Activated CD8-positive, alpha-beta T cell treated with anti-CD3 and anti-CD28 coated beads for 36 hours (primary cell): ENCODE measurements around the gene SPATA20. TPM values are rescaled to one million over a fixed set of nuclear protein-coding genes. Genes with fewer than 3 reads are reported as not detected.
A peak's percentile ranks its signal among the peaks of the same experiment; 100 is the strongest.

Experiments used
- ATAC-seq: fragments of 200-7000 bp; cut with Tn5 transposase; one replicate; pipeline ENCODE4 v1.10.0; 2021; ENCODE audit warnings: mild to moderate bottlenecking, moderate library complexity
- CTCF ChIA-PET: fragments of 350-600 bp; sonication (Branson Sonifier 250); formaldehyde crosslinking; loops from one replicate; lab custom pipeline; 2021; ENCODE audit warnings: antibody characterized with exemption; lab: Charles Lee
- POLR2A ChIA-PET: fragments of 350-600 bp; sonication (Branson Sonifier 250); formaldehyde crosslinking; loops from one replicate; lab custom pipeline; 2021; ENCODE audit warnings: antibody characterized with exemption; lab: Charles Lee
- DNase-seq: peaks from one replicate; pipeline ENCODE4 v3.0.0-alpha.2; 2020
- H3K27ac Mint-ChIP-seq: one replicate; pipeline ENCODE4 v1.8.0; 2021; ENCODE audit warnings: mild to moderate bottlenecking, mixed read lengths
- H3K27me3 Mint-ChIP-seq: one replicate; pipeline ENCODE4 v1.8.0; 2021; ENCODE audit warnings: mixed read lengths
- H3K36me3 Mint-ChIP-seq: one replicate; pipeline ENCODE4 v1.8.0; 2021; ENCODE audit warnings: low read depth, mixed read lengths
- H3K4me1 Mint-ChIP-seq: one replicate; pipeline ENCODE4 v1.8.0; 2021; ENCODE audit warnings: low read depth, mixed read lengths
- H3K4me3 Mint-ChIP-seq: one replicate; pipeline ENCODE4 v1.8.0; 2021; ENCODE audit warnings: mild to moderate bottlenecking, moderate library complexity, mixed read lengths
- H3K9me3 Mint-ChIP-seq: one replicate; pipeline ENCODE4 v1.8.0; 2021; ENCODE audit warnings: mixed read lengths
- CTCF ChIP-seq: fragments of 200-600 bp; IDR thresholded peaks from one replicate; pipeline ENCODE4 v1.8.0; 2022; ENCODE audit warnings: antibody characterized with exemption, mild to moderate bottlenecking
- intact Hi-C: fragments of 100-400 bp; cut with micrococcal nuclease; formaldehyde crosslinking; loops from one replicate; pipeline ENCODE4 v1.10.0; 2022
- total RNA-seq, 2 experiments: library from RNA; stranded (reverse); gene quantifications; one replicate each; pipeline ENCODE4 v1.2.3, GENCODE V29; 2021

The SPATA20 gene
- total RNA-seq, 2 experiments from 2014 or later = 29.0 to 36.2 TPM

DNA sequence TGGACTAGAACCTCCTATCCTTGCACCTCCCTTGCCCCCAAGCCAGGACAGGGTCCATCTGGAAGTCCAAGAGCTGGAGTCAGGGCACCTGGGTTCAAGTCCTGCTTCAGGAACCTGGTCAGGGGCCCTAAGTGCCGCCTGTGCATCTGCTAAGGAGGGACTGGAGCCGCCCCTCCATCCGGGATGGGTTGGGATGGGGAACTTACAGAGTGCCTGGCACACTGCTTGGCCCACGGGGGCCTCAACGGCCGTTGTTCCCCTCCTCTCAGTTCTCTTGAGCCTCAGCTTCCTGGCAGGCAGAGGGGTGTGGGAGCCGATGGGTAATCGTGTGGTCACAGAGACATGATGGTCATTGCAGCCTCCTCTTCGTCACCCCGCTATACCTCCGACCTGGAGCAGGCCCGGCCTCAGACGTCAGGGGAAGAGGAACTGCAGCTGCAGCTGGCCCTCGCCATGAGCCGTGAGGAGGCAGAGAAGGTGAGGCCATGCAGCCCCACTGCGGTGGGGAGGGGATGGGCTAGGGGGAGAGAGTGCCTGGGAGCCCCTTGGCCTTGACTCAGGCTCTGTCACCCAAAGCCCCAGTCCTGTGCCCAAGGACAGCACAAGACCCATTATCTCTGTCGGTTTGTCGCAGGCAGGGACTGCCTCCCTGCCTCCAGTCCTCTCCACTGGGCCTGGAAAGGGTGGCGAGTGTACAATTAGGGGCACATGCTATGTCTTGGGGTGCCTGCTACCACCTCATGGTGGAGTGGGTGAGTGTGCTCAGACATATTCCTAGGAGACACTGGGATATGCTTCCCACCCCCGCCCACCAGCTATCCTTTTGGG lies 9.0 kb upstream of the SPATA20 start:
- no peak overlapping the region for H3K27ac Mint-ChIP-seq

DNA sequence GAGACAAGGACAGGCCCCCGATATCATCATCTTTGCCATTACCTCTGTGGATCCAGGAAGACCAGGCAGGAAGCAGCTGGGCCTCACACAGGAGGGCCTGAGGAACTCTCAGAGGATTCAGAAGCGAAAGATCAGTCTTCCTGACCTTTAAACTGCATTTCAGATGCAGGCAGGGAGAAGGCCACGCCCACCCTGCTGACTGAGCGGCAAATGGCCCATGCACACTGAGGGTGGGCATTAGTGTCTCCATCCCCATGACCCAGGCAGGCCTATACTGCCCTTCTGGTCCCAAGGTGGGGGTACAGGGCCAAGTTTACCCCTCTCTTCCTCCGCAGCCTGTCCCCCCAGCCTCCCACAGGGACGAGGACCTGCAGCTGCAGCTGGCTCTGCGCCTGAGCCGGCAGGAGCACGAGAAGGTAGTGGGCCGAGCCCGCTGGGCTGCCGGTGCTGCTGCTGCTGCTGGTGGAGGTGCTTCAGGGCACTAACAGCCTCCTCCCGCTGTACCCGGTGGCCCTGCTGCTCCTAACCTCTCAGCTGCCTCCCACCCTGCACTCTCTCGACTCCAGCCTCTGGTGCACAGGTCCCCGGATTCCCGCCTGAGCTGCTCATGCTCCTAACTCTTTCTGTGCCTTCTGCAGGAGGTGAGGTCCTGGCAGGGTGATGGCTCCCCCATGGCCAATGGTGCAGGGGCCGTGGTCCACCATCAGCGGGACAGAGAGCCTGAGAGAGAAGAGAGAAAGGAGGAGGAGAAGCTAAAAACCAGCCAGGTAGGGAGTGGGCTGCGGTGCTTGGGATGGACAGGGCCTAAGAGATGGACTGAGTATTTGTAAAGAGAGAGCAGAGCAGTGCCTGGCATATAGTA lies 8.2 kb upstream of the SPATA20 start:
- no peaks in the 10 kb centered on the region for H3K36me3 Mint-ChIP-seq
- ATAC-seq (no peak), DNase-seq (peak; percentile 28)
- H3K27ac Mint-ChIP-seq = no peak overlapping the region
- H3K9me3 Mint-ChIP-seq = no peaks in the 10 kb centered on the region
- H3K27me3 Mint-ChIP-seq = peaks cover 11% of the 10 kb centered on the region
- ChIA-PET CTCF (interaction anchor here (1.0 to 1.3 kb wide), 2 partner anchors 56 to 92 kb away, joined by 3 read pairs; no protein-coding TSS in a partner anchor), POLR2A (no interaction called here)
- TF ChIP-seq CTCF = no peak
- peaks cover 12% of the 10 kb centered on the region for H3K4me1 Mint-ChIP-seq
- intact Hi-C loops = no loop called here
- H3K4me3 Mint-ChIP-seq = no peak overlapping the region

More for the DNA sequence above, 9.0 kb upstream of the SPATA20 start:
- DNase-seq (no peak), ATAC-seq (no peak)
- intact Hi-C loops = no loop called here
- Mint-ChIP-seq H3K4me1 (peaks cover 20% of the 10 kb centered on the region), H3K27me3 (peaks cover 18% of the 10 kb centered on the region), H3K9me3 (no peaks in the 10 kb centered on the region), H3K4me3 (no peak overlapping the region), H3K36me3 (no peaks in the 10 kb centered on the region)
- ChIA-PET CTCF (interaction anchor here (1.0 to 1.3 kb wide), 2 partner anchors 55 to 93 kb away, joined by 3 read pairs; no protein-coding TSS in a partner anchor), POLR2A (no interaction called here)
- TF ChIP-seq CTCF = no peak

GRCh38 chr17:50539762-50540559 lies 7.0 kb upstream of the SPATA20 start:
- H3K27me3 Mint-ChIP-seq = peaks cover 2% of the 10 kb centered on the region
- ATAC-seq (no peak), DNase-seq (no peak)
- no peak overlapping the region for H3K27ac Mint-ChIP-seq
- H3K4me3 Mint-ChIP-seq = no peak overlapping the region
- H3K9me3 Mint-ChIP-seq = no peaks in the 10 kb centered on the region
- no peaks in the 10 kb centered on the region for H3K36me3 Mint-ChIP-seq
- TF ChIP-seq CTCF = no peak
- POLR2A ChIA-PET = no interaction called here
- peaks cover 7% of the 10 kb centered on the region for H3K4me1 Mint-ChIP-seq
- CTCF ChIA-PET = no interaction called here
- intact Hi-C loops = loop anchor here (5.0 to 10.0 kb wide), 3 partner anchors 58 to 305 kb away; no protein-coding TSS in a partner anchor

DNA sequence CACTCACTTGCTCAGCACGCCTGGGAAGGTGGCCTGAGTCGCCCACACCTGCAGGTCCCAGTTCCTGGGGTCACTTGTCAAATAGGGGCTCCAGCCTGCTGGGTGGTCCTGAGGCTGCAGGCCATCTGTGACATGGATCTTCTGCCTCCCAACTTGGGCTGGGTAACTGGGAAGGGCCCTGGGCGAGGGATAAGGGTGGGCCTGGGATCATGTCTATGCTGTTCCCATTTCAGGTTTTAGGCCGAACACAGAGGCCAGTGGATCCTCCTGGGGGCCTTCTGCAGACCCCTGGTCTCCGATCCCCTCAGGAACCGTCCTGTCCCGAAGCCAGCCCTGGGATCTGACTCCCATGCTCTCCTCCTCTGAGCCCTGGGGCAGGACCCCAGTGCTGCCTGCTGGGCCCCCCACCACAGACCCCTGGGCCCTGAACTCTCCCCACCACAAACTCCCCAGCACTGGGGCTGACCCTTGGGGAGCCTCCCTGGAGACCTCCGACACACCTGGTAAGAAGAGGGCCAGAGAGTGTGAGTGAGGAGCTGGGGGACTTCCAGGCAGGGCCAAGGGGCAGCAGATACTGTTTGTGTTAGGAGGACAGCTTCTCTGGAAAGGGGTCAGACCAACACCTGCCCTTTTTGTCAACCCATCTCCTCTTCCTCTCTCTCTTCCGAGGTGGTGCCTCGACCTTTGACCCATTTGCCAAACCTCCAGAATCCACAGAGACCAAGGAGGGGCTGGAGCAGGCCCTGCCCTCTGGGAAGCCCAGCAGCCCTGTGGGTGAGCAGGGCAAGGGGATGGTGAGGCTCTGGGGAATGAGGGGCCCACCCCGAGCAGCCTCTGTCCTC lies 6.2 kb upstream of the SPATA20 start:
- CTCF ChIA-PET = interaction anchor here (1.1 to 3.0 kb wide), 6 partner anchors 9 to 143 kb away, joined by 3 to 17 read pairs (median 6); partner anchors contain the start of genes EPN3, LRRC59 and RSAD1
- no peaks in the 10 kb centered on the region for H3K36me3 Mint-ChIP-seq
- H3K27me3 Mint-ChIP-seq = peaks cover 2% of the 10 kb centered on the region

More for the DNA sequence above, 6.2 kb upstream of the SPATA20 start:
- intact Hi-C loops = loop anchor here (5.0 to 10.0 kb wide), 3 partner anchors 58 to 304 kb away; no protein-coding TSS in a partner anchor
- DNase-seq (no peak), ATAC-seq (no peak)
- POLR2A ChIA-PET = interaction anchor here (0.9 to 1.0 kb wide), 2 partner anchors 13 to 36 kb away, joined by 3 read pairs; no protein-coding TSS in a partner anchor
- Mint-ChIP-seq H3K9me3 (no peaks in the 10 kb centered on the region), H3K4me3 (no peak overlapping the region), H3K4me1 (peaks cover 7% of the 10 kb centered on the region), H3K27ac (no peak overlapping the region)
- no peak for TF ChIP-seq CTCF
